Stimulated activated CD4-positive, alpha-beta T cell treated with anti-CD3 and anti-CD28 coated beads, Interleukin-12 subunit alpha, Interleukin-12 subunit beta, amount 100 ng/mL, for 4 hours (primary cell): Measurements from ENCODE around the gene SRP68.

Source experiments
- DNase-seq: peaks from one replicate; pipeline ENCODE4 v3.0.0-alpha.2; 2020

Gene SRP68

DNA sequence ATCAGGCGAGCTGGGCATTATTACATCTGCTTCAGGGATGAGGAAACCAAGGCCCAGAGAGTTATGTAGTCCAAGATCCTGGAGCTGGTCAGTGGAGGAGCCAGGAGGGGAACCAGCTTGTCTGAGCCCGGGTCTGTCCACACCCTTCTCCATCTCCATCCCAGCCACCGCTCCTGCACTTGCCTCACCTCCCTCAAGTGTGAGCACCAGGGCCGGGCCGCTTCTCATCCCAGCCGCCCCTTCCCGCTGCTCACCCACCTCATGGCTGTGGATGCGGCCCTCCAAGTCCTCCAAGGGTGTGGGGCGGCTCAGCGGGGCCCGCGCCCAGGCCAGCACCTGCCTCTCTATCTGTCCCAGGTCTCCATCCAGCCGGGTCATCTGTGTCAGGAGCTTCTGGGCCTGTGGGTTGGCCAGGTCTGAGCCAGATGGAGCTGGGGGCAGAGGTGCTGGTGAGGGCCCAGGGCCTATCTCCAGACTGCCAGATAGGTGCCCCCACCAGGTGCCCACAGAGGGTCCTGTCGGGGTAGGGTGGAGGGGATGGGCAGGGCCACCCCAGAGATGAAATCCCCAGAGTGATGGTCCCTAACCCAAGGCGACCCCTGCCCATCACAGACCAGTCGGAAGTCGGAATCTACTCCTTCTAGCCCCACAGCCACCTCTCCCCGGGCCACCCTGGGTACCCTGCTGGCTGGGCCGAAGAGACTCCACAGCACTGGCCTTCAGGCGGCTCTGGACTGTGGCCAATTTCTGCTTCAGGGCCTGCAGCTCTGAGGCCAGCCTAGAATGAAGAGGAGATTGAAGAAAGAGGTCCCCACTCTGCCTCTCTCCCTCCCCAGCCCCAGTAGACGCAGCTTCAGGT lies 54.6 kb downstream of the SRP68 start:
- DNase-seq: no peak

DNA sequence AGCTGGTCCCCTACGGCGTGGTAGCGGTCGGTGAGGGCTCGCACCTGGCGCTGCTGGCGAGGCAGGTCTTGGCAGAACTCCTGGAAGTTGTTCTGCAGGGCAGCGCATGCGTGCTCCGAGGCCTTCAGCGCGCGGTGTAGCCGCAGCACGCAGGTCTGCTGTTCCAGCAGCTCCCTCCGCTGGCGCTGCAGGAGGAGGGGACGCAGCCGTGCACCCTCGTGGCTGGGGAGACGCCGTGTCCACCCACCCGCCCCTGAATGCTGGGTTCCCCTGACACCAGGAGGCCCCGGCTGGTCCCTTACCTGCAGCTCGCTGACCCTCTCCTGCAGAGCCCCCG lies 57.4 kb downstream of the SRP68 start:
- DNase-seq: no peak

DNA sequence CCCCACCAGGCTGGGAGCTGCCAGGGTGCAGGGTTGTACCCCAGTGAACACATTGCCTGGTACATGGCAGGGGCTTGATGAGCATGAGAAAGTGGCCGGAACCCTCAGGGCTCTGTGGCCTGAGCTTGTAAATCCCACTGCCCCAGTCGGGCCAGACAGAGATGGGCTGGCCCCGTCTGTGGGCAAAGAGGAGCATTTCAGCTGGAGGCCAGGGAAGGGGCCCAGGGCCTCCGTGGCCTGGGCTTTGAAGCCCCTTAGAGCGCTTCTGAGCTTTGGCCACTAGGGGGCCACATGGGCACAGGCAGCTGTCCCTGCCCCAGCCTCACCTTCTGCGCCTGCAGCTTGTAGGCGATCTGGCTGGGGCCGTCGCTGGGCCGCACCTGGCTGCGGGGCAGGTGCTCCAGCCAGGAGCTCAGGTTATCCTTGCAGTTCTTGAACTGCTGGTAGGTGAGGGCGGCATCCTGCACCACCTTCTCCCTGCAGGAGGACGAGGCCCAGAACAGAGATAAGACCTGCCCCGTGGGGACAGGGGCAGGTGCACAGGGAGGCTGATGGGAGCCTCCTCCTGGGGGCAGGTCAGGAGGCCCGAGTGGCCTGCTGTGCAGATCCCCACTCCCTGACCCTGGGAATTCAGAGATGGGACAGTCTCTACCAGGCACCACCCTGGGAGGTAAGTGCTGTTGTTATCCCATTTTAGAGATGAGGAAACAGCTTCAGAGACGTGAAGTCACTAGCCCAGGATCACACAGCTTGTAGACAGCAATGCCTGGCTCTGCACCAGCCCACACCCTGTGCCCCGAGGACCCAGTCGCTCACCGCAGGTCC lies 58.0 kb downstream of the SRP68 start:
- peak; percentile 71 for DNase-seq

DNA sequence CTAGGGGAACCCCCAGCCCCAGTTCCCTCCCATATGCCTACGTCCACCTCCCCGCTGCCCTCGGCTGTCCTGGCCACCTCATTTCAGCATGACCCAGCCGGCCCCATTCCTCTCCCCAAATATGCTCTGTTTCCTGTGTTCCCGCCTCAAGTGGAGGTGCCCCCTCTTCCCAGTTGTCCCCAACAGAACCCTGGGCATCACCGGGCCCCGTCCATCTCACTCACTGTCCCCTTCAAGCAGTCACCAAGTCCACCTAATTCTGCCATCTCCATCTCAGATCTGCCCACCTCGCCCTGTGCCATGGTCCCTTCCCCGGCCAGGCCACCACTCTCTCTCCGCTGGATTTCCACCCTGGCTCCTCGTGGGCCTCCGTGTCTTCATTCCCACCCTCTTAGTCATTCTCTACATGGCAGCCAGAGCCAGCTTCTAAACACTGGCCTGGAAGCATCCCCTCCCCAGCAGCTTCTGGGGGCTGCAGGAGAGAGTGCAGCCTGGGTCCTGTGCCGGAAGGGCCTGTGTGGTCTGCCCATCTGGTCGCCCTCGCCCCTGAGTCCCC lies 58.9 kb downstream of the SRP68 start:
- DNase-seq: no peak

DNA sequence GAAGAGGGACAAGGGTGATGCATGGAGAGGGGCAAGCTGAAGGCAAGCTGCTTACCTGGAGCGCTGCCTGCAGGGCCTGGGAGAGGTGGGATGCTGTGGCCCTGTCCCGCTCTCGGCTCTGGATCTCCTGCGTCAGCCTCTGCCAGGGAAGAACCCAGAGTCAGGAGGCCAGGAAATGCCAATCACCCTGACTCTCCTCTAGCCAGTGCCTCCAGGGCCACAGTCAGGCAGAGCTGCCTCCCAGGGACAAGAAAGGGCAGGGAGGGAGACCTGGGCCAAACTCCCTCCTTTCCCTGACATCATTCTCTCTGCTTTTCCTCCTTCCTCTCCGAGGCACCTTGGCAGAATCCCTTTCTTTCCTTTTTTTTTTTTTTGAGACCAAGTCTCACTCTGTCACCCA lies 60.4 kb downstream of the SRP68 start:
- no peak for DNase-seq

DNA sequence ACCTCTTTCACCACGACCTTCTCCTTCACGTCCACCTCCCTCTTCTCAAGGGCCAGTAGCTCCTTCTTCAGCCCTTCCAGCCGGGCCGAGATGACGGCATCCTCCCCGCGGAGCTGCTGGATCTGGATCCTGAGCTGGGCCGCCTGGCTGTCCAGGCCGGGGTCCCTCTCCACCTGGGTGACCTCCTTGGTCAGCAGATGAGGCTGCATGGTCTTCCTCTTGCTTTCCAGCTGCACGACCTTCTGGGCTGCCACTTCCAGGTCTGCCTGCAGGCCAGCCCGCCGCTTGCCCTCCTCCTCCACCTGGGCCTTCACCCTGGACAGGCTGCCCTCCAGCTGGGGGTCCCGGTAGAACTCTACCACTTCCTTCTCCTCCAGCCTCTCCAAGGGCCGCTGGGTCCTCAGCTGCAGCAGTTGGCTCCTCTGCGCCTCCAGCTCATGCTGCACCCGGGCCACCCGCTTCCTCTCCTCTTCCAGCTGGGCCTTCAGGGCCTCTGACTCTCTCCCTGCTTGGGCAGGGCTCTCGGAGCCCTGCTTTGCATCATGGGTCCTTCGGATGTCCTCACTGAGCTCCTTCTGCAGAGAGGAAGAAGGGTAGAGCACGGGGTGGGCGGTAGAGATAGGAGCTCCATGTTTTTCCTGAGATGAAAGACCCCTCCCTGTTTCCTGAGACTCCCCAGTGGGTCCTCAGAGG lies 62.2 kb downstream of the SRP68 start:
- no peak for DNase-seq

DNA sequence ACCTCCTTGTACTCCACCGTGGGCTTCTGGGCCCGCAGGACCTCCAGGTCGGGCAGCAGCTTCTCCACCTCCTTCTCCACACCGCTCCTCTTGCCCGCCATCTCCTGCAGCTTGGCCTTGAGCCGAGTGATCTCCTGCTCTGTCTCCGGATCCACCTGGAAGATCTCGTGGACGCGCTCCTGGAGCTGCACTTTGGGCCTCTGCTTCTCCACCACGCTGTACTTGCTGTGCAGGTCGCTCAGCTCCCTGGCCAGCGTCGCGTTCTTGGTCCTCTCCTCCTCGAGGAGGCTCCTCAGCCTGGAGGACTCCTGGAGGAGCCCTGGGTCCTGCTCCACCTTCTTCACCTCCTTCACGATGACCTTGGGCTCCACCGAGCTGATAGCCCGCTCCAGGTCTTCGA lies 62.9 kb downstream of the SRP68 start:
- DNase-seq: no peak

DNA sequence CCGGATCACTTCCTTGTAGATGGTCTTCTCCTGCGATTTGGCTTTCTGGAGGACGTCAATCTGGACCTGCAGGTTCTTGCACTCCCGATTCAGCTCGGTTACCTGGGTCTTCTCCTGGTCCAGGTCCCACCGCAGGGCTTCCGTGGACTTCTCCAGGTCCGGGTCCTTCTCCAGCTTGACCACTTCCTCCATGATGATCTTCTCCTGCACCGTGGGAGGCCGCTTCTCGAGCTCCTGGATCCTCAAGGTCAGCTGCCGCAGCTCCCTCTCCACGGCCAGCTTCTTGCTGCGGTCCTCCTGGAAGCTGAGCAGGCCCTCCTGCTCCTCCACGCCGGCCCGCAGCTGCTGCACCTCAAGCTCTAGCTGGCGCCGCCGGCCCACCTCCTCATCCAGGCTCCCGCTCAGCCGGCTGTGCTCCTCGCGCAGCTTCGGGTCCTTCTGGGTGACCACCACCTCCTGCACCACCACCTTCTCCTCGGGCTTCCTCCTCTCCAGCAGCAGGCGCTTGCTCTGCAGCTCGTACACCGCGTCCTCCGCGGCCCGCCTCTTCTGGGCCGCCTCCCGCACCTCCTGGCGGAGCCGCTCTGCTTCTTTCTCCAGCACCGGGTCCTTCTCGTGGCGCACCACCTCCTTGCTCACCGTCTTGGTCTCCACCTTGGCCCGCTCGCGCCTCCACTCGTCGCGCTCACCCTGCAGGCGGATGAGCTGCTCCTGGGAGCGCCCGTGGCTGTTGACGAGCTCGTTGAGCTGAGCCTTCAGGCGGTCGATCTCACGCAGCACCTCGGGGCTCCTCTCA lies 63.5 kb downstream of the SRP68 start:
- no peak for DNase-seq

DNA sequence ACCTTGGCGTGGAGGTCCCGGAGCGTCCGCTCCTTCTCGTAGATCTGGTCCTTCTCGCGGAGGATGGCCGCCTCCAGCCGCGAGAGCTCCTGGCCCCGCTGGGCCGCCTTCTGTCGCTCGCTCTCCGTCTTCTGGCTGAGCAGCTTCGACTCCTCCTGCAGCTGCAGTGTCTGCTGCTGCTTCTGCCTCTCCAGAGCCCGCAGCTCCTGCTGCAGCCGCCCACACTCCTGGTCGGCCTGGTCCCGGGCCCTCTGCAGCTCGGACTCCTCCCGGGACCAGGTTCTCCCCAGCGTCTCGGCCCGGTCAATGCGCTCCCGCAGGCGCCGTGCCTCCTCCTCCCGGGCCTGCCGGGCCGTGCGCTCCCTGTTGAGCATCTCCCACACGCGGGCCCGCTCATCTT lies 64.1 kb downstream of the SRP68 start:
- DNase-seq: no peak

DNA sequence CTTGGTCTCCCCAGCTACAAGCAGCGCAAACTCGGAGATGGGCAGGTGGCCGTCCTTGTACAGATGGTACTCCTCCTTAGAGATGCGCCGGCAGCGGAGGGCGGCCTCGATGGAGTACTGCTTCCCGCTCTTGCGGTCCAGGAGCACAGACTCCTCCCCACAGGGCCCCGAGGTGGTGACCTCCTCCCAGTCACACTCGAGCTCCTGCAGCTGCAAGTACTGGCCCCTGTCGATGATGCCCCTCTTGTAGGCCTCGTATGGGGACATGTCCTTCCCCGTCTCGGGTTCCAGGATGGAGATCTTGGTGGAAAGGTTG lies 64.5 kb downstream of the SRP68 start:
- no peak for DNase-seq

DNA sequence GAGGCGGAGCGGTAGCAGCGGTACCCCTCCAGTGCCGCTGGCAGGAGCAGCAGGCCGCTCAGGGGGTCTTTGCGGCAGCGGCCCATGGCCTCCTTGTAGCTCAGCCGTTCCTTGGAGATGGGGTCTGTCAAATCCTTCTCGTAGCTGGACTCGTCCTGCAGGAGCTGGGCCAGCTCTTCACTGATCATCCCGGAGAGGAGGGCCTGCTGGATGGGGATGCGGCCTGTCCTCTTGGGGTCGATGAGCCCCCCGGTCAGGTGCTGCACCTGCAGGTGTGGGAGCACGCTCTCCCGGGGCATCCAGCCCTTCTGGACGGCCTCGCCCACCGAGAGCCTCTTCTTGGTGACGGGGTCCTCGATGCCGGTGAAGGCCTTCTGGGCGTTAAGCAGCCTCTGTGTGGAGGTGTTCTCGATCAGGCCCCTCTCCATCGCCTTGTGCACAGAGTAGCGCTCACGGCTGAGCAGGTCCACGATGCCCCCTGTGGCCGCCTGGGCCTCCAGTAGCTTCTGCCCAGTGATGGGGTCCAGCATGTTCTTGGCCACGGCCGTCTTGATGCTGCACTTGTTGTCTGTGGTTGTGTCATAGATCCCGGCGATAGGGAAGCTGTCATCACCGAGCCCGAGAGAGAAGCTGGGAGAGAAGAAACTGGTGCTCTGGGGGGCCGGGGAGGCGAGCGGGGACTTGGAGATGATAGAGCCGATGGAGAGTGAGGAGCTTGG lies 65.0 kb downstream of the SRP68 start:
- no peak for DNase-seq

DNA sequence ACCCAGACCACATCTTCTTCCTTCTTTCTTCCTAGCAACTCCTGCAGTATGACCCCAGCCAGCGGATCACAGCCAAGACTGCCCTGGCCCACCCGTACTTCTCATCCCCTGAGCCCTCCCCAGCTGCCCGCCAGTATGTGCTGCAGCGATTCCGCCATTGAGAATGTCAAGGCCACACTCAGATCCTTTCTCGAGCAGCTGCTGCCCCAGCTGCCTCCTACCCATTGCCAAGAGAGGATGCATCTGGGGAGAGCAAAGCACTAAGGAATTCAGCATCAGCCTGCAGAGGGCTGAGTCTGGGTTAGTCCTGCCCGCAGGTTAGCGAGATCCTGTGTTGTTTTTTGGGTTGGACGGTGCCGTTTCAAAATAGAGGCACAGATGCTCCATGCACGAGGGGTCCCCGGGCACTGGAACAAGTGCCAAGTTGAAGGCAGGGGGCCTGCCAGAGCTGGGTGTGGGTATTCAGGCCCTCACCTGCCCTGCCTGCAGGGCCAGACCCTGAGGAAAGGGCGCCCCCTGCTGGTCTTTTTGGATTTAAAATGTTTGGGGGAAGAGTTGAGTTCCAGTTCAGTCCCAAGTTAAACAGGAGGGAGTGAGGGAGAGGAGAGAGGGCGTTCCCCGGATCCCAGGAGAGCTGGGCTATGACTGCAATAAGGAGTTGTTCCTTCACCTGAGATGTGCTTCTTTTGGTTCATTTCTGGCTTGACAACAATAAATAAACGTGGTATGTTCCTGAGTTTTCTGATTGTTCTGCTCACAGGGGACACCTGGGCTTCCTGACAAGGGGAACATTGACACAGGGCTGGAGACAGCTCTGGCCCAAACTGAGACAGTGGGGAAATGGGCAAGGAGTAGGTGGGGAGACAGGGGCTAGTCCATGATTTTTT lies 66.8 kb downstream of the SRP68 start:
- peak; percentile 85 for DNase-seq

DNA sequence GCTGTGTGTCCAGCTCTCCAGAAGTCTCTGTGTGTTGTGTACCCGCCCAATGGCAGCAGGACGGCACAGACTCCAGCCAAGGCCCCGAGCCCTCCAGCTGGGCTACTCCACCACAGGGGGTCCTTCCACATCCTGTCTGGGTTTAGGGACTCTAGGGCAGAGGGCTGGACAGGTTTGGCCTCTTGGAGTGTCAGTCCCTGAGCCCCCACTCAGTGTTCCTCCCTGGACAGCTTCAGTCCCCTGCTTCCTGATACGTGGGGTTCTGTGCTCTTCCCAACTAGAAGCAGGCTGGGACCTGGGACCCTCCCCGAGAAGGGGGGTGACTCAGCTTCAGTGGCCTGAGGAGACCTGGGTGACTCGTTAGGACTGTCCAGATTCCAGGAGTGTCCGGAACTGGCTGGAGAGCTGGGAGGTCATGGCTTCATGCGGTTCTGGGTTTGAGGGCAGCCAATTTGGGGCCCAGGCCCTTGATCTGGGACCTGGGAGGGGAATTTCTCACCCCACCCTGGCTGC lies 67.5 kb downstream of the SRP68 start:
- no peak for DNase-seq

DNA sequence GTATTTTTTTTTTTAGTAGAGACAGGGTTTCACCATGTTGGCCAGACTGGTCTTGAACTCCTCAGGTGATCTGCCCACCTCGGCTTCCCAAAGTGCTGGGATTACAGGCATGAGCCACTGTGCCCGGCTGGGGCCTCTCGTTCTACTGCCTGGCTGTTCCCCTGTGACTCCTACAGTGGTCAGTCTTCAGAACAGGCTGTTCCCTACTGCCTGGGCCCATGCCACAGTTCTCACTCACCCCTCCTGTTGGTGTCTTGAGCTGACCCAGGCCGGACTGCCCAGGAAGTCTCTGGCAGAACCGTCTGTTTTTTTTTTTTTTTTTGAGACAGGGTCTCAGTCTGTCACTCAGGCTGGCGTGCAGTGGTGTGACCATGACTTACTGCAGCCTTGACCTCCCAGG lies 68.4 kb downstream of the SRP68 start:
- DNase-seq: no peak

DNA sequence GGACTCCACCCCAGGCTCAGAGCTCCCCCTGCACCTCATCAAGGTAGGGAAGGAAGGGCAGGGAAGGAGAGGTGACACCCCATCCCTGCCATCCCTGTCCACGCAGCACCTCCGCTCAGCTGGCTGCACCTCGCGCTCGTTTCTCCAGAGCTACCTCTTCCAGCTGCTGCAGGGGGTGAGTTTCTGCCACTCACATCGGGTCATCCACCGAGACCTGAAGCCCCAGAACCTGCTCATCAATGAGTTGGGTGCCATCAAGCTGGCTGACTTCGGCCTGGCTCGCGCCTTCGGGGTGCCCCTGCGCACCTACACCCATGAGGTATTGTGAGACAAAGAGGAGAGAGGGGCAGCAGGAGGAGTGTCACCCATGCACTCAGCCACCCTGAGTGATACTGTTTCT lies 70.2 kb downstream of the SRP68 start:
- DNase-seq: no peak

DNA sequence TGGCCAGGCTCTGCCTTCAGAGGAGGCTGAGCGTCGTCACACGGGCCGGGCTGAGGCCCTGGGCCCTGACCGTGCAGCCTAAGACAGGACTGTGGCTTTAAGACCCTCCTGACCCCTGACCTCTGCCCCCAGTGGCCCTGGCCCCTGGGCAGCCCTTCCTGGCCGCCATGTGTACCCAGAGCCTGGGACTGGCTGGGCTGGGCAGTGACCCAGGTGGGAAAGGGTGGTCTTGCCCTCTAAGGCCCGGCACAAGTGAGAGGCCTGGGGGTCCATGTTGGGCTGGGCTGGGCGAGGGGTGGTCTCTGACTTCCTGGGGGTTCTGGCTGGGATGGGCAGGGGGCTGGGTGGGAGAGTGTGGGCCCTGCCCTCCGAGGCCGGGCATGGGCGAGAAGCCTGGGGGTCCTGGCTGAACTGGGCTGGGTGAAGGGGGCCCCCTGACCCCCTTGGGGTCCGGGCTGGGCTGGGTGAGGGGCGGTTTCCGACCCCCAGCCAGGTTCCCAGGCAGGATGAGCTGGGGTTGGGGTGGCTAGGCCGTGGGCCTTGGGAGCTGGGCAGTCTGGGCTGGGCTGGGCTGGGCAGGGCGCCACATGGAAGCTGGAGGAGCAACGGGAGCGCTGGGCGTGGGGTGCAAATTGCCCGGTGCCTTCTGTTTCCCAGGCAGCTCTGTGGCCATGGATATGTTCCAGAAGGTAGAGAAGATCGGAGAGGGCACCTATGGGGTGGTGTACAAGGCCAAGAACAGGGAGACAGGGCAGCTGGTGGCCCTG lies 71.4 kb downstream of the SRP68 start, which contains the start of gene CDK3:
Gene CDK3, plus strand, starts transcription at position 101 of the 767 bp plus-strand sequence. Its CDS starts 571 bp downstream, at position 672.
- no peak for DNase-seq

DNA sequence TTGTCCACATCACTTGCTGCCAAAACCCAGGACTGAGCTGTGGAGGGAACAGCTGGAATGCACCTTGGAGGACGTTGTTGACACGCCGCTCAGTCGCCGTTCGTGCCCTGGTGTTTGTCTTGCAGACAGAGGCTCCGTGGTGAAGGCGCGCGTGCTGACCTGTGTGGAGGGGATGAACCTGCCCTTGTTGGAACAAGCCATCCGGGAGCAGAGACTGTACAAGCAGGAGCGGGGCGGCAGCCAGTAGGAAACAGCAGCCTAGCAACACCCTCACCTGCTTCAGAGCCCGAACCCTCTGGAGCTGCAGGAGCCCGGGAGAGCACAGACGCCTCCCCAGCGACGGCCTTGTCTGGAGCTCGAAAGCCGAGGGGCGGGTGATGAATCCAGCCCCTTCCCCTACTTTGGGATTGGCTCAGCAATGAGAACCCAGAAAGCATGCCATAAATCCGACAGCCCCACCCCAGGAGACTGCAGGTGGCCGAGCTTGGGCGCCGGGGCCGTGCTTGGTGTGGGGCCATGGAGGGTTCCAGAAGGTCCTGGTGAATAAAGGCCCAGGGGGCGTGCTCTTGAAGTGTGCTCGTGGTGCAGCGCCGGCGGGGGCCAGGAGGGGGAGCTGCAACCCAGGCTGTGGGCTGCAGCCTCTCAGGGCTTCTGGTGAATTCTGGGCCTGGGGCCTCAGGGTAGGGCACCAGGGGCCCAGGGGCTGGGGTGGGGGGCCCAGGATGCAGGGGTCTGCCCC lies 72.1 kb downstream of the SRP68 start:
- peak; percentile 68 for DNase-seq

DNA sequence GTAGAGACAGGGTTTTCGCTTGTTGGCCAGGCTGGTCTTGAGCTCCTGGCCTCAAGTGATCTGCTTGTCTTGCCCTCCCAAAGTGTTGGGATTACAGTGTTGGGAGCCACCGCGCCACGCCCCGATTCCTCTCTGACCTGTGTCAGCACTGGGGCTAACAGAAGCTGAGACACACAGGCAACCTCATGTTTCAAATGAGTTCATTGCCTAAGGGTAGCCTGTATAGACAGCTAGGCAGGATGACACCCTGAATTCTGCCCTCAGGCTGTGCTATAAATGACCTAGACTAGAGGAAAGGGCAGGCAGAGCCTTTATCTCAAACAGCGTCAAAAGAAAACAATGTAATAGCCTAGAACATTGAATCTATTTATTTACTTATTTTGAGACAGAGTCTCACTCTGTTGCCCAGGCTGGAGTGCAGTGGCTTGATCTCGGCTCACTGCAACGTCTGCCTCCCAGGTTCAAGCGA lies 74.0 kb downstream of the SRP68 start:
- DNase-seq: no peak
